ENCODE measurements around the gene CPXM1.

CPXM1 gene

GRCh38 chr20:2805689-2806350, 5.4 kb upstream of the CPXM1 start:
- H3K4me3 ChIP-seq (ENCODE audit: low read depth, low read length): no peak overlapping the region
- TF ChIP-seq CTCF (IDR thresholded peaks at IDR 0.05; ENCODE audit: low read depth, low read length): no peak

GRCh38 chr20:2804852-2805688, 4.6 kb upstream of the CPXM1 start:
- H3K4me3 ChIP-seq (ENCODE audit: low read depth, low read length): no peak overlapping the region
- TF ChIP-seq CTCF (IDR thresholded peaks at IDR 0.05; ENCODE audit: low read depth, low read length): no peak

- no peak for TF ChIP-seq CTCF (IDR thresholded peaks at IDR 0.05; ENCODE audit: low read depth, low read length)
- H3K4me3 ChIP-seq (ENCODE audit: low read depth, low read length): no peak overlapping the region
These were observed 3.8 kb upstream of the CPXM1 start for GRCh38 chr20:2804041-2804828.

- no peak overlapping the region for H3K4me3 ChIP-seq (ENCODE audit: low read depth, low read length)
- TF ChIP-seq CTCF (IDR thresholded peaks at IDR 0.05; ENCODE audit: low read depth, low read length): no peak
These were observed 880 bp upstream of the CPXM1 start for GRCh38 chr20:2801286-2801728.

- TF ChIP-seq CTCF (IDR thresholded peaks at IDR 0.05; ENCODE audit: low read depth, low read length): no peak
- H3K4me3 ChIP-seq (ENCODE audit: low read depth, low read length): no peak overlapping the region
These were observed 523 bp downstream of the CPXM1 start for GRCh38 chr20:2799688-2800520.

GRCh38 chr20:2799271-2799670, 1.2 kb downstream of the CPXM1 start:
- no peak for TF ChIP-seq CTCF (IDR thresholded peaks at IDR 0.05; ENCODE audit: low read depth, low read length)
- H3K4me3 ChIP-seq (ENCODE audit: low read depth, low read length): no peak overlapping the region
